CD4-positive, alpha-beta T cell (primary cell): Measurements from ENCODE around the gene LARGE1. TPM values are rescaled to one million over a fixed set of nuclear protein-coding genes. Genes with fewer than 3 reads are reported as not detected.

Source experiments
- ATAC-seq: fragments of 200-7000 bp; cut with Tn5 transposase; one replicate; pipeline ENCODE4 v1.10.0; 2022; ENCODE audit warnings: mild to moderate bottlenecking; ENCODE audit not compliant: poor library complexity
- CTCF ChIA-PET: fragments of 350-600 bp; sonication (Branson Sonifier 250); formaldehyde crosslinking; loops from one replicate; lab custom pipeline; 2021; ENCODE audit warnings: antibody characterized with exemption, inconsistent platforms; lab: Charles Lee
- POLR2A ChIA-PET: fragments of 350-600 bp; sonication (Branson Sonifier 250); formaldehyde crosslinking; loops from one replicate; lab custom pipeline; 2021; ENCODE audit warnings: antibody characterized with exemption, inconsistent platforms; lab: Charles Lee
- DNase-seq, 14 experiments: peaks; one replicate each; pipeline ENCODE4 v3.0.0-alpha.2; 2013 to 2020; ENCODE audit warnings: mixed read lengths in 2 of 14
- H3K27ac ChIP-seq, 2 donors: one replicate each; pipeline versions ENCODE4 v1.5.1 to v1.7.0; 2013; ENCODE audit warnings: low read length in 2 of 2, low read depth in 1 of 2, mild to moderate bottlenecking in 1 of 2
- H3K27me3 ChIP-seq, 2 experiments: 1 replicate in 1 of 2; 2 replicates in 1 of 2; pipeline versions ENCODE4 v1.6.1 to v1.7.0; 2013; ENCODE audit warnings: low read length in 2 of 2, control low read depth in 1 of 2, mild to moderate bottlenecking in 1 of 2, moderate library complexity in 1 of 2; ENCODE audit not compliant: insufficient read depth in 2 of 2, control insufficient read depth in 1 of 2
- H3K36me3 ChIP-seq: one replicate; pipeline ENCODE4 v1.6.1; 2013; ENCODE audit warnings: low read length, control low read depth; ENCODE audit not compliant: insufficient read depth
- H3K4me1 ChIP-seq: one replicate; pipeline ENCODE4 v1.6.1; 2013; ENCODE audit warnings: low read length, control low read depth; ENCODE audit not compliant: insufficient read depth
- H3K4me3 ChIP-seq: one replicate; pipeline ENCODE4 v1.5.1; 2013; ENCODE audit warnings: mild to moderate bottlenecking, low read length, moderate library complexity
- H3K9me3 ChIP-seq, 2 experiments: 1 replicate in 1 of 2; 2 replicates in 1 of 2; pipeline versions ENCODE4 v1.6.1 to v1.7.0; 2013; ENCODE audit warnings: low read length in 2 of 2, mild to moderate bottlenecking in 2 of 2, control low read depth in 1 of 2, moderate library complexity in 1 of 2; ENCODE audit not compliant: control insufficient read depth in 1 of 2, insufficient read depth in 1 of 2
- H3K27ac Mint-ChIP-seq: one replicate; pipeline ENCODE4 v1.8.0; 2020; ENCODE audit warnings: mixed read lengths
- H3K27me3 Mint-ChIP-seq: one replicate; pipeline ENCODE4 v1.8.0; 2021; ENCODE audit warnings: mixed read lengths
- H3K36me3 Mint-ChIP-seq: one replicate; pipeline ENCODE4 v1.8.0; 2021; ENCODE audit warnings: low read depth, mixed read lengths
- H3K4me1 Mint-ChIP-seq: one replicate; pipeline ENCODE4 v1.8.0; 2021; ENCODE audit warnings: low read depth, mixed read lengths
- H3K4me3 Mint-ChIP-seq: one replicate; pipeline ENCODE4 v1.8.0; 2020; ENCODE audit warnings: mild to moderate bottlenecking, mixed read lengths
- H3K9me3 Mint-ChIP-seq: one replicate; pipeline ENCODE4 v1.8.0; 2020; ENCODE audit warnings: mixed read lengths
- CTCF ChIP-seq: fragments of 200-600 bp; IDR thresholded peaks from one replicate; pipeline ENCODE4 v1.8.0; 2022; ENCODE audit warnings: antibody characterized with exemption, mild to moderate bottlenecking
- intact Hi-C, 2 experiments: fragments of 100-400 bp; cut with DNase I in 1 of 2; cut with micrococcal nuclease in 1 of 2; formaldehyde crosslinking; loops; one replicate each; pipeline versions ENCODE4 v1.15.1 to v1.9.0; 2023 to 2025; cut with DNase I, micrococcal nuclease
- total RNA-seq, 174 experiments: library from RNA in 2 of 174; stranded (reverse) in 2 of 174; gene quantifications; one replicate each; pipeline ENCODE4 v1.2.3 and lab custom pipeline; 2021 to 2026

Gene LARGE1
- total RNA-seq, 2 experiments from 2014 or later = 0.14 to 0.70 TPM

GRCh38 chr22:33381531-33382406 is 538.5 kb downstream of the LARGE1 start:
- ChIA-PET POLR2A (no interaction called here), CTCF (no interaction called here)
- Histone ChIP-seq H3K27ac (no peak overlapping the region), H3K9me3 (peaks cover 4 to 7% of the 10 kb centered on the region in 2 experiments), H3K36me3 (no peaks in the 10 kb centered on the region), H3K27me3 (no peaks in the 10 kb centered on the region), H3K4me3 (no peak overlapping the region), H3K4me1 (no peaks in the 10 kb centered on the region)
- H3K27me3 Mint-ChIP-seq = peaks cover 5% of the 10 kb centered on the region
- H3K9me3 Mint-ChIP-seq = peaks cover 5% of the 10 kb centered on the region
- no peak for TF ChIP-seq CTCF
- DNase-seq (no peak), ATAC-seq (no peak)
- no peaks in the 10 kb centered on the region for H3K4me1 Mint-ChIP-seq
- H3K4me3 Mint-ChIP-seq = no peak overlapping the region
- intact Hi-C loops = no loop called here
- no peak overlapping the region for H3K27ac Mint-ChIP-seq
- no peaks in the 10 kb centered on the region for H3K36me3 Mint-ChIP-seq

- no peak overlapping the region for H3K4me3 ChIP-seq
- intact Hi-C loops = no loop called here
- ChIA-PET POLR2A (no interaction called here), CTCF (no interaction called here)
- Mint-ChIP-seq H3K36me3 (no peaks in the 10 kb centered on the region), H3K27me3 (peaks cover 5% of the 10 kb centered on the region), H3K4me3 (no peak overlapping the region), H3K27ac (no peak overlapping the region), H3K4me1 (no peaks in the 10 kb centered on the region), H3K9me3 (peaks cover 5% of the 10 kb centered on the region)
- ATAC-seq = no peak
- no peak for DNase-seq
- no peaks in the 10 kb centered on the region for H3K36me3 ChIP-seq
- peaks cover 4 to 7% of the 10 kb centered on the region in 2 experiments for H3K9me3 ChIP-seq
- no peaks in the 10 kb centered on the region for H3K4me1 ChIP-seq
- no peak for TF ChIP-seq CTCF
- H3K27me3 ChIP-seq = no peaks in the 10 kb centered on the region
- H3K27ac ChIP-seq = no peak overlapping the region
These were observed 539.3 kb downstream of the LARGE1 start for GRCh38 chr22:33380789-33381530.

GRCh38 chr22:33379836-33380235 is 540.4 kb downstream of the LARGE1 start:
- no peaks in the 10 kb centered on the region for H3K36me3 ChIP-seq
- CTCF ChIA-PET = no interaction called here
- Mint-ChIP-seq H3K27me3 (peaks cover 5% of the 10 kb centered on the region), H3K4me1 (no peaks in the 10 kb centered on the region), H3K4me3 (no peak overlapping the region), H3K27ac (no peak overlapping the region), H3K9me3 (peaks cover 5% of the 10 kb centered on the region), H3K36me3 (no peaks in the 10 kb centered on the region)
- no peak overlapping the region for H3K4me3 ChIP-seq
- ATAC-seq (no peak), DNase-seq (no peak)
- POLR2A ChIA-PET = no interaction called here
- no peak overlapping the region for H3K27ac ChIP-seq
- H3K9me3 ChIP-seq = peaks cover 4 to 7% of the 10 kb centered on the region in 2 experiments
- TF ChIP-seq CTCF = no peak
- H3K4me1 ChIP-seq = no peaks in the 10 kb centered on the region
- no peaks in the 10 kb centered on the region for H3K27me3 ChIP-seq
- intact Hi-C loops = no loop called here
